Tibial nerve (tissue), 4 donors: ENCODE results near the gene MACF1. TPM values are rescaled to one million over a fixed set of nuclear protein-coding genes. Genes with fewer than 3 reads are reported as not detected.
A peak's percentile ranks its signal among the peaks of the same experiment; 100 is the strongest.

ENCODE experiments used
- DNase-seq, 2 donors: peaks; one replicate each; pipeline ENCODE4 v3.0.0-alpha.2; 2019; ENCODE audit warnings: low spot score in 2 of 2
- H3K27ac ChIP-seq, 4 donors: fragments of 200-600 bp; sonication (generic) in 3 of 4; one replicate each; pipeline ENCODE4 v1.5.1; 2017 to 2019; ENCODE audit warnings: mild to moderate bottlenecking in 1 of 4
- H3K27me3 ChIP-seq, 2 donors: fragments of 200-600 bp; sonication (generic) in 1 of 2; one replicate each; pipeline versions ENCODE4 v1.5.1 to v1.6.0; 2017 to 2019
- H3K36me3 ChIP-seq, 3 donors: fragments of 200-600 bp; sonication (generic); one replicate each; pipeline ENCODE4 v1.5.1; 2018 to 2019
- H3K4me1 ChIP-seq, 4 donors: fragments of 200-600 bp; sonication (generic) in 3 of 4; one replicate each; pipeline ENCODE4 v1.5.1; 2017 to 2019
- H3K4me3 ChIP-seq, 4 donors: fragments of 200-600 bp; sonication (generic) in 3 of 4; one replicate each; pipeline ENCODE4 v1.5.1; 2017 to 2019; ENCODE audit warnings: mild to moderate bottlenecking in 1 of 4, moderate library complexity in 1 of 4
- H3K9me3 ChIP-seq, 4 donors: fragments of 200-600 bp; sonication (generic) in 3 of 4; one replicate each; pipeline ENCODE4 v1.5.1; 2017 to 2019
- EP300 ChIP-seq, 2 donors: sonication (generic); formaldehyde crosslinking; IDR thresholded peaks; one replicate each; pipeline ENCODE4 v1.6.1; 2017; ENCODE audit warnings: antibody characterized with exemption in 2 of 2, mild to moderate bottlenecking in 1 of 2
- POLR2A ChIP-seq, 2 donors: fragments of 450-650 bp; IDR thresholded peaks; one replicate each; pipeline ENCODE4 v1.6.1; 2017; ENCODE audit warnings: antibody characterized with exemption in 2 of 2, mild to moderate bottlenecking in 2 of 2, moderate library complexity in 2 of 2
- WGBS, 2 donors: methylation state at CpG; one replicate each; pipeline ENCODE4 v1.1.5; 2018; 5-methylcytosine and 5-hydroxymethylcytosine counted together
- total RNA-seq, 4 donors: library from RNA; depleted of rRNA; stranded (reverse); fragments of >200 nt; gene quantifications; one replicate each; pipeline ENCODE4 v1.1.0, GENCODE V29; 2016
- TF ChIP-seq, protein P1 (sequence below), 5 experiments: fragments of 200-600 bp in 3 of 5; fragments of 450-650 bp in 2 of 5; sonication (generic) in 3 of 5; IDR thresholded peaks; one replicate each; pipeline ENCODE4 v1.5.1; 2016 to 2019; ENCODE audit warnings: antibody characterized with exemption in 5 of 5, mild to moderate bottlenecking in 3 of 5, moderate library complexity in 2 of 5

MACF1 gene
- total RNA-seq, 4 donors from 2014 or later, result 214 to 296 (median 244) TPM

DNA sequence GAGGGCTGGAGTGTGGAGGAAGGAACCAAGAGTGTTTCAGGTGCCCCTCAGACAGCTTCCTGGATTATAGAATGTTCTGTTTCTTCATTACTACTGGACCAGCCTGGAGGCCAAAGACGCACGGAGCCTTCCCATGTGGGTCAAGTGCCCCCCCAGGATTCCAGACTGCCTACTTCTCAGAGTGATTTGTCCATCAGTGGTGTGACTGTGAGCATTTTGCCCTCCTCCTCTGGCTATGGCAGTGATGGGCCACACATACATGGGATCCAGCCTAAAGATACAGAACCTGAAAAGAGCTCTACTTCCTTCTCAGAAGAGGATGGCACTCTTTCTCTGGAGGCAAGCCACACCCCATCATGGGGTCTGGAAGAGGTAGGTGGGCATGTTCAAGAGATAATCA, 64.9 kb downstream of the MACF1 start:
- H3K9me3 ChIP-seq, result no peaks in the 10 kb centered on the region
- TF ChIP-seq EP300 (IDR thresholded peaks at IDR 0.05) (no peak), POLR2A (IDR thresholded peaks at IDR 0.05) (no peak)
- TF ChIP-seq, protein P1, sequence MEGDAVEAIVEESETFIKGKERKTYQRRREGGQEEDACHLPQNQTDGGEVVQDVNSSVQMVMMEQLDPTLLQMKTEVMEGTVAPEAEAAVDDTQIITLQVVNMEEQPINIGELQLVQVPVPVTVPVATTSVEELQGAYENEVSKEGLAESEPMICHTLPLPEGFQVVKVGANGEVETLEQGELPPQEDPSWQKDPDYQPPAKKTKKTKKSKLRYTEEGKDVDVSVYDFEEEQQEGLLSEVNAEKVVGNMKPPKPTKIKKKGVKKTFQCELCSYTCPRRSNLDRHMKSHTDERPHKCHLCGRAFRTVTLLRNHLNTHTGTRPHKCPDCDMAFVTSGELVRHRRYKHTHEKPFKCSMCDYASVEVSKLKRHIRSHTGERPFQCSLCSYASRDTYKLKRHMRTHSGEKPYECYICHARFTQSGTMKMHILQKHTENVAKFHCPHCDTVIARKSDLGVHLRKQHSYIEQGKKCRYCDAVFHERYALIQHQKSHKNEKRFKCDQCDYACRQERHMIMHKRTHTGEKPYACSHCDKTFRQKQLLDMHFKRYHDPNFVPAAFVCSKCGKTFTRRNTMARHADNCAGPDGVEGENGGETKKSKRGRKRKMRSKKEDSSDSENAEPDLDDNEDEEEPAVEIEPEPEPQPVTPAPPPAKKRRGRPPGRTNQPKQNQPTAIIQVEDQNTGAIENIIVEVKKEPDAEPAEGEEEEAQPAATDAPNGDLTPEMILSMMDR (IDR thresholded peaks at IDR 0.05), result no peak
- 55 to 69% methylated on average over 2 of the region's 2 CpGs for WGBS, 2 donors
- H3K36me3 ChIP-seq, result no peaks in the 10 kb centered on the region
- H3K4me1 ChIP-seq, result peaks cover 0 to 43% (median 5%) of the 10 kb centered on the region in 4 donors
- peak overlapping the region in 2 of 4 donors; percentile 47 to 84 for H3K27ac ChIP-seq
- DNase-seq, result no peak
- no peak overlapping the region for H3K4me3 ChIP-seq
- H3K27me3 ChIP-seq, result no peaks in the 10 kb centered on the region

GRCh38 chr1:39269791-39270342, 65.4 kb downstream of the MACF1 start:
- peak overlapping the region in 2 of 4 donors; percentile 47 to 84 for H3K27ac ChIP-seq
- no peaks in the 10 kb centered on the region for H3K36me3 ChIP-seq
- peak in 1 of 2 donors; percentile 68 for DNase-seq
- H3K4me1 ChIP-seq, result peaks cover 0 to 43% (median 5%) of the 10 kb centered on the region in 4 donors
- no peaks in the 10 kb centered on the region for H3K9me3 ChIP-seq
- TF ChIP-seq POLR2A (IDR thresholded peaks at IDR 0.05) (no peak), EP300 (IDR thresholded peaks at IDR 0.05) (peak in 1 of 2 donors; percentile 71)
- H3K27me3 ChIP-seq, result no peaks in the 10 kb centered on the region
- no peak overlapping the region for H3K4me3 ChIP-seq
- 67 to 83% methylated on average over 4 of the region's 4 CpGs for WGBS, 2 donors

DNA sequence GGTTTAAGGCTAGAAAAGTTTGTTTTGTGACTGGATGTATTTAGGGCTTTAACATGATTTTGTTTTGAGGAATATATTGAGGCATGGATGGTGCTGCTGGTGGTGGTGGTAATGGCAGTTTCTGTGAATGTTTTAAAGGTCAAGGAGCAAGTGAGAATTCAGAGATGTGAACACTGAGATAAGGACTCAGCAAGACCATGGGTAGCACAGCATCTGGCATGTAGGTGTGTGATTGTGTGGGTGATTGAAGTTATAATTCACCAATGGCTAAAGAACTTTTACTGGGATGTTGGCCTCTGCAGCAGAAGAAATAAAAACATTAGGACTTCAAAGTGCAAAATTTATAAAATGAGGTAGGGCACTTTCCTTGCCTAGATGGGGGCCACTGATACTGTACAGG, 65.9 kb downstream of the MACF1 start:
- H3K4me1 ChIP-seq, result peaks cover 0 to 43% (median 5%) of the 10 kb centered on the region in 4 donors
- no peak for DNase-seq
- H3K36me3 ChIP-seq, result no peaks in the 10 kb centered on the region
- TF ChIP-seq, protein P1 (IDR thresholded peaks at IDR 0.05), result no peak
- TF ChIP-seq POLR2A (IDR thresholded peaks at IDR 0.05) (no peak), EP300 (IDR thresholded peaks at IDR 0.05) (no peak)
- H3K4me3 ChIP-seq, result no peak overlapping the region
- peak overlapping the region in 1 of 4 donors; percentile 84 for H3K27ac ChIP-seq
- no peaks in the 10 kb centered on the region for H3K27me3 ChIP-seq
- no peaks in the 10 kb centered on the region for H3K9me3 ChIP-seq

DNA sequence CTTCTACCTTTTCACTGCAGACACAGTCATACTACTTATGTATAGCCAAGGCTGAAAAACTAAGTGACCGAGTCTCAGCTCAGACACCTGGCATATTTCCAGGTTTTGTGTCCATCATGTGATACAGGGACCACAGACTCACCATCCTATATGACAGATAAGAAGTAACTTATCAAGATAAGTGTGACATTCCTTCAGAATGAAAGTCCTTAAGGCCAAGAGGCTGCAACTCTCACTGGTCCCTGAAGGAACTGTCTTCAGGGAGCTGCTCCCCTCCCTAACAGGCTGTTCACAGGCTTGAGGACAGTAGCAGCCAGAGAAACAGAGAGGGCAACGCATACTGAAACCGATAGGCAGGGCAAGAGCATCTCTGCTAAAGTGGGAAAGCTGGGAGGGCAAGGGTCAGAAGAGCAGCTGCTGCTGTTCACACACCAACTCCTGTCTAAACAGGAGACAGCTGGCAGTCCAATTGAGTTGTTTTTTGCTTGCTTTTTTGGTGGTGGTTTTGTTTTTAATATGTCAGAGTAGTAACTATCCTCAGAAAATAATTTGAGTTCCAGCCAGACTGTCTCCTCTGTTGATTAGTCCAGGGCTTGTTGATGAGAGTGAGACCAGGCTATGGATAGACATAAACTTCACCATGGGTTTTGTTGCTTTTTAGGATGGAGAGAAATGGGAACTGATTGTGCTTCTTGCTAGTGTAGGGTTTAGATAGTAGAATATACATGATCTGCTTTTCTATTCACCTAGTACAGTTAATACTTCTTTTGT, 67.7 kb downstream of the MACF1 start:
- TF ChIP-seq EP300 (IDR thresholded peaks at IDR 0.05), result no peak
- TF ChIP-seq, protein P1 (IDR thresholded peaks at IDR 0.05), result no peak
- no peak for TF ChIP-seq POLR2A (IDR thresholded peaks at IDR 0.05)
- H3K36me3 ChIP-seq, result no peaks in the 10 kb centered on the region
- H3K4me1 ChIP-seq, result peaks cover 0 to 38% (median 5%) of the 10 kb centered on the region in 4 donors
- H3K27ac ChIP-seq, result peak overlapping the region in 2 of 4 donors; percentile 24 to 45
- 41 to 53% methylated on average over 3 of the region's 3 CpGs for WGBS, 2 donors
- H3K4me3 ChIP-seq, result no peak overlapping the region
- H3K9me3 ChIP-seq, result no peaks in the 10 kb centered on the region
- no peak for DNase-seq
- no peaks in the 10 kb centered on the region for H3K27me3 ChIP-seq

DNA sequence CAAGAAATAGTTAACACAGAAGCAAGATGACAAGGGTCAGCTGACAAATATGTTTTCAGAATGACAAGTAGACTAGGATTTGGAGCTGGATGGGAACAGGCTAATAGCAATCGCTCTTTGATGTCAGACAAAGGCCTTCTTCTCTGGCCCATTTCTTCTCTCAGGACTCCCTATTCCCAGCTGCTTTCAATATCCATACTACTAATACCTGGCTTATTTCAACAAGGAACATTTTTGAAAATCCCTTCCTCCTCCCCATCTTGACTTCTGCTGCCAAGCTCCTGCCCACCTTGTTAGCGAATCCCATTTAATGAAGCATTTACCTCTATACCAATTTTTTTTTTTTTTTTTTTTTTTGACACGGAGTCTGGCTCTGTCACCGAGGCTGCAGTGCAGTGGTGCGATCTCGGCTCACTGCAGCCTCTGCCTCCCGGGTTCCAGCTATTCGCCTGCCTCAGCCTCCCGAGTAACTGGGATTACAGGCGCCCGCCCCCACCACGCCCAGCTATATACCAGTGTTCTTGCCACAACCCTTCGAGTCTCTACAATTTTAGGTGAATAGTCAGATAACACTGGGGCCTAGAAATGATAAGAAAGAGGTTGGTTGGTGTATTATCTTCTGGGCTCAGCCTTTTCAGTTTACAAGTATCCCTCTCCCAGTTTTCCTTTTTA, 68.4 kb downstream of the MACF1 start:
- no peaks in the 10 kb centered on the region for H3K36me3 ChIP-seq
- no peak for TF ChIP-seq POLR2A (IDR thresholded peaks at IDR 0.05)
- TF ChIP-seq, protein P1 (IDR thresholded peaks at IDR 0.05), result no peak
- TF ChIP-seq EP300 (IDR thresholded peaks at IDR 0.05), result no peak
- H3K27me3 ChIP-seq, result no peaks in the 10 kb centered on the region
- peaks cover 0 to 31% (median 1%) of the 10 kb centered on the region in 4 donors for H3K4me1 ChIP-seq
- peak overlapping the region in 3 of 4 donors; percentile 10 to 45 (median 24) for H3K27ac ChIP-seq
- 84 to 91% methylated on average over 13 of the region's 13 CpGs for WGBS, 2 donors
- H3K9me3 ChIP-seq, result no peaks in the 10 kb centered on the region
- no peak for DNase-seq
- no peak overlapping the region for H3K4me3 ChIP-seq
